ENCODE results near the gene NHLRC4. TPM values are rescaled to one million over a fixed set of nuclear protein-coding genes. Genes with fewer than 3 reads are reported as not detected.

Gene NHLRC4, protein sequence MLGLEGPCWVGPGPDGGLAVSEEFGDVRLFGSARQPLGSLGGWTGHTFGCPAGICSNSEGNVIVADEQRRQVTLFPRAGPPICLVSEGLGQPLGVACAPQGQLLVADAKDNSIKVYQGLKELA
- 1.1 and 4.7 TPM in 2 replicates for total RNA-seq

DNA sequence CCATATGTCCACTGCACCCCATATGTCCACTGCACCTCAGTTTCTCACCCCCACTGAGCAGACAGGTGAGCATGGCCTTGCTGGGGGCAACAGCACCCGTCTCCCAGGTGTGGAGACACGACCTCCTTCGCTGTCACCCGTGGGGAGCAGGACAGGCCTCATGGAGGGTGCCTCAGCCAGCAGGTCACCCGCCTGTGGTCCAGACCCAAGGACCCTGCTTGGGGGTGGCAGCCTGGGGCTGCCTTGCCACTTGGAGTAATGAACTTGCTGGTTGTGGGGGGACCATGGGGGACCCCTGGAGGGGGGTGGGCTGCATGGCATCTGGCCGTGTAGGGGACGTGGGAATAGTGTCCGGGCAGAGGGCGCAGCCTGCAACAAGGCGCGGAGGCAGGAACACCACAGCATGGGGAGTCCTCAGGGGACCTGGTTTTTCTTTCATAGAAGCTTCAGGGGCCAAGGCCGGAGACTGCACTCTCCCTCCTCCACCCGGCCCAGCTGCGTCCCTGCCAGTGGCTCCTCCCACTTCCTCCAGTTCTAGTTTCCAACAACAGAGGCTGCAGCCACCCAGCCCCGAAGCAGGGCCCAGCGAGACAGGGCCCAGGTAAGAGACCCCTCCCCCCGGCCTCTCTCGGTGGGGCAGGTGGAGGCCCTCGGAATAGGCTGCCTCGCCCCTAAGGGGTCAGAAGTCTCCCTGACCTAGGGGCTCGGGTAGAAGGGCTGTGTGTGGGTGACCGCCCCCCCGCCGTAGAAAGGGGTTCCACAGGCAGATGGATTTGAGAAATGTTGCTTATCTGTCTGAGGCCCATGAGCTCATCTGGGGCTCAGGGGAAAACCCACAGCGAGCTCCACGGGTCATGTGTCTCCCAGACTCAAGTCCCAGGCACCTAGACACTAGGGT, at the start of gene NHLRC4:
Gene NHLRC4 (plus strand): TSS at position 531 of the 898 bp plus-strand sequence. CDS start 1,043 bp downstream, outside the sequence.

DNA sequence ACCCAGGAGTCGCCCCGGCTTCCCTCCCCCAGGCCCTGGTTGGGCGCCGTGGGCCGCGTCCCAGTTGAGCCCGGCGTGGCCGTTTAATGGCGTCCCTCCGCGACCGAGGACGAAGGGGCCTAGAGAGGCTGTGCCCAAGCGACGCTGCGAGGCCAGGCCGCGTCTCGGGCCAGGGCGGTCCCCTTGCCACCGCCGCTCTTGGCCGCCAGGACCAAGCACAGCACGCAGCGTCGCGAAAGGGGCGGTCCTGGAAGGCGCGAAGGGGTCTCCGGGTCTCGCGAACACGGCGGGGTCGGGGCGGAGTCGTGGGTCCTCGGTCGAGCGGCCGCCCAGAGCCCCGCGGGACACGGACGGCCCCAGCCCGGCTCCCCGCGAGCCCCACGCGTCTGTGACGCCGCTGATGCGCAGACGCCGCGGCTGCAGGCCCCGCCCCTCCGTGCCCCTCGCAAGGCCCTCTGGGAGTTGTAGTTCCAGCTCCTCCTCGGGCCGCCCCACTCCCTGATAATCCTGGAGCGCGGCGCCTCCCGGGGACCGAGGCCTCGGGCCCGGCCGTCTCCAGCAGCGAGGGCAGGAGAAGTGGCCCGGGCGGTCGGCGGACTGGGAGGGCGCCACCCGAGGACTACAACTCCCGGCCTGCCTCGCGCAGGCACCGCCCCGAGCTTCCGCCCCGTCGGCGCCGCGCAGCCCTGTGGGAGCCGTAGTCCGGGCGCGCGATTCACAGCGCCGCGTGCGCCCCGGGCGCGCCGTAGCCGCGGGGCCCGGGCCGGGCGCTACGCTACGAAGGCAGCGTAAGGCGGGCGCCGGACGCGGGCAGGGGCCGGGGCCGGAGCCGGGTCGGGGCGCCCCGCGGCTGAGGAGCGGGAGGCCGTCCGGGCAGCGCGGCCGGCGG, 39.5 kb upstream of the NHLRC4 start, which contains the start of gene CAPN15:
Gene CAPN15 (plus strand): TSS at position 698 of the 889 bp plus-strand sequence. CDS start 19,127 bp downstream, outside the sequence.

DNA sequence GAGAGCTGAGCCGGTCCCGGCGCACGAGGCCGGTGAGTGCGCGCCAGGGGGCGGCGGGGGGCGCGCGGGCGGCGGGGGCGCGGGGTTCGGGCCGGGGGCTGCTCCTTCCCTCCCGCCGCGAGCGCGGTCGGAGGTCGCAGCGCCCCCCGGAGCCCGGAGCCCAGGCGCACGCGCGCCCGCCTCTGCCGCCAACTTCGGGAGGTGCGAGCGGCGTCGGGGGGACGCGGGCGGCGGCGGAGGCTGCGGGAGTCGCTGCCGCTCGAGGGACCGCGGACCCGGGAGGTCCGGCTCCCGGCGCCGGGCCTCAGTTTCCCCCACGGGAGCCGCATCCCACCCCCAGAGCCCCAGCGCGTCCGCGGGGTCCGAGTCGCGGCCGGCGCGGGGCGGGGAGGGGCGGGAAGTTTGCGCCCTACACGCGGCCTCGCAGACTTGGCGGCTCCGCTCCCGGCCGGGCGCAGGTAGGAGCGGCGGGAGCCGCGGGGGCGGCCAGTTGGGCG, 6.6 kb upstream of the NHLRC4 start, which contains the start of gene PRR35:
Gene PRR35 (plus strand): TSS at position 191 of the 497 bp plus-strand sequence. CDS start 2,901 bp downstream, outside the sequence.

DNA sequence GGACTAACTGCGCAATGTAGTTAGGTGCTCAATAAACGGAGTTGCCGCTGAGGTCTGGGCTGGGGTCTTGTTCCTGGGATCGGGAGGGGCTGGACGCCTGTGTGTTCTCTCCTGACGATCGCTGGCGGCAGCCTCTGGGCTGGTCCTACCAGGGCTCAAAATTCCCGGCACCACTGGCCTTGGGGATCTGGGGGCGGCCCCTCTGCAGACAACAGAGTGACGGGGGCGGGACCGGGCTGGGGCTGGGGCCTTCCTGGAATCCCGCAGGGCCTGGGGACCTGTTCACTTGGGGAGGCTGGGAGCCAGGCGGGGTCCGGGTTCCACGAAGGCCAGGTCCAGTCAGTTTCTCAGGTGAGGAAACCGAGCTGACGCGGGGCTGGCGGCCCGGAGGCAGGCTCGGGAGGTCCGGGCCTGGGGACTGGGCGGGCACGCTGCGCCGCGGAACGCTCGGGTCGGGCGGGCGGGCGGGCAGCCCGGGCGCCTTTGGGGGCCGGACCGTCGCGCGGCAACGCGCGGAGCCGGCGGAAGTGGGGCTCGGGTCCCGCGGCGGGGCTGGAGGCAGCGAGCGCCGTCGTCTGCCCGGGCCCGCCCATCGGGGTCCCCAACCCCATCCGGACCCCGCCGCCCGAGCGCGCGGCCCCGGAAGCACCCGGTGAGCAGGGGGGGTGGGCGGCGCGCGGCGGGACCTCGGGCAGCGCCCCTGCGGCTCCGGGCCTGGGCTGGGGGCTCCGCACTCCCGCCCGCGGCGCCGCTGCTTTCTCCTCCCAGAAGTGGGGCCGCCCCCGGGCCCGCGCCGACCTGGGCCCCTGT, 2.8 kb downstream of the NHLRC4 start, which contains the start of gene PIGQ:
Gene PIGQ (plus strand): TSS at position 524 of the 810 bp plus-strand sequence. CDS start 4,107 bp downstream, outside the sequence.

DNA sequence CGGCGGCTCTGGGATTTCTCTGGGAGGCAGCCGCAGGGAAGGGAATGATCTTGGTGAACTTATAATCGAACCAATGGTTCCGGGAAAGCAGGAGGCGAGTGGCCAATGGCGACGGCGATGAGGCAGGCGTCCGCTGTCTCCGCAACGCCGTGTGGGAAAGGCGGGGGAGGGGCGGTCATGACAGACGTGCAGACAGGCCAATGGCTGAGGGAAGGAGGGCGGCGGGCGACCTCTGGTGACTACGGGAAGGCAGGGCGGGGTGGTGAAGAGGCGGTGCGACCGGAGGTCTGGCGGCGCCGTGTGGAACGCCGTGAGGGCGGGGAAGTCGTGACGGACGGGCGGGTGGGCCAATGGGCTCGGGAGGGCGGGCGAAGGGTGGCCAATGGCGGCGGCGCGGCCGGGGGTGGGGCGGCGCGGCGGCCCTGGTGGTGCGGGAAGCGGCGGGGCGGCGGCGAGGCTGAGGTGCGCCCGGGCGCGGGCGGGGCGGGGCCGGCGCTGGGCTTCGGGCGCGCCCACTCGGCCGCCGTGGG, 22.9 kb downstream of the NHLRC4 start, which contains the start of gene RAB40C:
Gene RAB40C (plus strand): TSS at position 409 of the 530 bp plus-strand sequence. CDS start 226 bp downstream, outside the sequence.

Other genes with a start within 250 kb of the NHLRC4 start
- gene AXIN1, start 214.3 kb upstream of the NHLRC4 start, total RNA-seq: 14.2 and 17.5 TPM in 2 replicates
- gene MRPL28, start 196.5 kb upstream of the NHLRC4 start, total RNA-seq: 58.6 and 85.7 TPM in 2 replicates
- 73.8 and 99.2 TPM in 2 replicates for gene PGAP6, start 185.0 kb upstream of the NHLRC4 start, total RNA-seq
- gene NME4, start 169.8 kb upstream of the NHLRC4 start, total RNA-seq: 47.2 and 78.2 TPM in 2 replicates
- 3.7 and 11.8 TPM in 2 replicates for gene DECR2, start 165.1 kb upstream of the NHLRC4 start, total RNA-seq
- gene RAB11FIP3, start 141.4 kb upstream of the NHLRC4 start, total RNA-seq: 17.5 and 18.0 TPM in 2 replicates
- gene CAPN15, start 39.3 kb upstream of the NHLRC4 start, total RNA-seq: 13.9 and 15.9 TPM in 2 replicates
- gene PRR35, start 6.6 kb upstream of the NHLRC4 start, total RNA-seq: not detected in 2 replicates
- 16.7 and 23.0 TPM in 2 replicates for gene PIGQ, start 3.0 kb downstream of the NHLRC4 start, total RNA-seq
- gene RAB40C, start 23.1 kb downstream of the NHLRC4 start, total RNA-seq: 6.5 and 8.2 TPM in 2 replicates
- gene WFIKKN1, start 64.0 kb downstream of the NHLRC4 start, total RNA-seq: 0.09 and 0.32 TPM in 2 replicates
- 66.9 and 80.2 TPM in 2 replicates for gene METTL26, start 69.3 kb downstream of the NHLRC4 start, total RNA-seq
- 9.0 and 12.9 TPM in 2 replicates for gene MCRIP2, start 74.8 kb downstream of the NHLRC4 start, total RNA-seq
- 8.5 TPM in 2 replicates for gene WDR90, start 82.4 kb downstream of the NHLRC4 start, total RNA-seq
- 30.1 and 32.0 TPM in 2 replicates for gene RHOT2, start 101.1 kb downstream of the NHLRC4 start, total RNA-seq
- 3.9 and 5.0 TPM in 2 replicates for gene RHBDL1, start 108.7 kb downstream of the NHLRC4 start, total RNA-seq
- gene STUB1, start 113.4 kb downstream of the NHLRC4 start, total RNA-seq: 187 and 202 TPM in 2 replicates
- gene JMJD8, start 117.3 kb downstream of the NHLRC4 start, total RNA-seq: 18.1 and 22.9 TPM in 2 replicates
- gene WDR24, start 123.4 kb downstream of the NHLRC4 start, total RNA-seq: 3.8 and 5.2 TPM in 2 replicates
- under 0.01 and 0.09 TPM in 2 replicates for gene FBXL16, start 138.8 kb downstream of the NHLRC4 start, total RNA-seq
- 67.3 and 101 TPM in 2 replicates for gene METRN, start 148.1 kb downstream of the NHLRC4 start, total RNA-seq
- gene ANTKMT, start 154.1 kb downstream of the NHLRC4 start, total RNA-seq: 12.5 and 23.6 TPM in 2 replicates
- gene CCDC78, start 159.4 kb downstream of the NHLRC4 start, total RNA-seq: 0.34 and 2.0 TPM in 2 replicates
- 9.7 and 15.1 TPM in 2 replicates for gene HAGHL, start 160.1 kb downstream of the NHLRC4 start, total RNA-seq
- 24.3 and 32.0 TPM in 2 replicates for gene CIAO3, start 174.0 kb downstream of the NHLRC4 start, total RNA-seq
- not detected in 2 replicates for gene MSLN, start 193.7 kb downstream of the NHLRC4 start, total RNA-seq
- 15.3 and 15.8 TPM in 2 replicates for gene RPUSD1, start 221.4 kb downstream of the NHLRC4 start, total RNA-seq
- 1.7 and 3.0 TPM in 2 replicates for gene CHTF18, start 221.6 kb downstream of the NHLRC4 start, total RNA-seq
- gene GNG13, start 233.7 kb downstream of the NHLRC4 start, total RNA-seq: not detected in 2 replicates